MCF 10A (cell line): Measurements from ENCODE around the gene MRPS31. TPM values are rescaled to one million over a fixed set of nuclear protein-coding genes. Genes with fewer than 3 reads are reported as not detected.

Source experiments
- BruUV-seq: library from RNA; stranded (reverse); fragments of 400-500 nt; replicated peaks from 2 replicates; lab custom pipeline; 2021; lab: Mats Ljungman, UMichigan
- CTCF ChIA-PET: fragments of 300-600 bp; sonication (Branson Sonifier 250); formaldehyde crosslinking; extraction: SDS; loops from one replicate; lab custom pipeline; 2021; ENCODE audit warnings: antibody characterized with exemption, inconsistent platforms; lab: Yijun Ruan, JAX
- POLR2A ChIA-PET: fragments of 300-600, 350-650 bp; sonication (Branson Sonifier 250); formaldehyde crosslinking; extraction: SDS; loops from one replicate; lab custom pipeline; 2020; ENCODE audit warnings: antibody characterized with exemption, inconsistent platforms; lab: Yijun Ruan, JAX
- DNase-seq: peaks from one replicate; pipeline ENCODE4 v3.0.0-alpha.2; 2018; ENCODE audit not compliant: unreplicated experiment
- H3K27ac Mint-ChIP-seq: one replicate; pipeline ENCODE4 v1.8.0; 2022; ENCODE audit warnings: mild to moderate bottlenecking, low read depth, mixed read lengths; ENCODE audit not compliant: unreplicated experiment
- H3K27me3 Mint-ChIP-seq: one replicate; pipeline ENCODE4 v1.8.0; 2022; ENCODE audit warnings: mixed read lengths; ENCODE audit not compliant: insufficient read depth, unreplicated experiment
- H3K36me3 Mint-ChIP-seq: one replicate; pipeline ENCODE4 v1.8.0; 2022; ENCODE audit warnings: mild to moderate bottlenecking, moderate library complexity, mixed read lengths; ENCODE audit not compliant: insufficient read depth, unreplicated experiment
- H3K4me1 Mint-ChIP-seq: one replicate; pipeline ENCODE4 v1.8.0; 2022; ENCODE audit warnings: mixed read lengths; ENCODE audit not compliant: insufficient read depth, unreplicated experiment
- H3K4me3 Mint-ChIP-seq: one replicate; pipeline ENCODE4 v1.8.0; 2022; ENCODE audit warnings: mild to moderate bottlenecking, moderate library complexity, mixed read lengths; ENCODE audit not compliant: unreplicated experiment
- H3K9me3 Mint-ChIP-seq: one replicate; pipeline ENCODE4 v1.8.0; 2022; ENCODE audit warnings: mixed read lengths; ENCODE audit not compliant: unreplicated experiment
- CTCF ChIP-seq: fragments of 200-600 bp; IDR thresholded peaks from one replicate; pipeline ENCODE4 v1.8.0; 2022; ENCODE audit warnings: antibody characterized with exemption, mild to moderate bottlenecking; ENCODE audit not compliant: unreplicated experiment
- intact Hi-C: fragments of 100-400 bp; cut with micrococcal nuclease; formaldehyde crosslinking; loops from 2 replicates; pipeline ENCODE4 v1.14.1; 2022
- total RNA-seq: library from RNA; stranded (reverse); gene quantifications from 2 replicates; pipeline ENCODE4 v1.2.3, GENCODE V29; 2022

MRPS31 gene
- total RNA-seq, 1 experiment from 2014 or later = 19.2 TPM

GRCh38 chr13:40694426-40694825 lies 76.6 kb downstream of the MRPS31 start:
- no TSS peak for BruUV-seq
- no peaks in the 10 kb centered on the region for H3K27me3 Mint-ChIP-seq
- no peak for TF ChIP-seq CTCF
- H3K27ac Mint-ChIP-seq = no peak overlapping the region
- H3K4me1 Mint-ChIP-seq = no peaks in the 10 kb centered on the region
- H3K9me3 Mint-ChIP-seq = no peaks in the 10 kb centered on the region
- DNase-seq = no peak
- peaks cover 6% of the 10 kb centered on the region for H3K36me3 Mint-ChIP-seq
- H3K4me3 Mint-ChIP-seq = no peak overlapping the region
- intact Hi-C loops = no loop called here
- POLR2A ChIA-PET = interaction anchor here (0.6 to 0.7 kb wide), 2 partner anchors 1027 to 1552 kb away, joined by 4 to 5 read pairs; no protein-coding TSS in a partner anchor
- CTCF ChIA-PET = interaction anchor here (0.6 to 1.0 kb wide), 4 partner anchors 12 to 1082 kb away, joined by 3 to 5 read pairs (median 4); no protein-coding TSS in a partner anchor

GRCh38 chr13:40692946-40693345 lies 78.0 kb downstream of the MRPS31 start:
- Mint-ChIP-seq H3K27me3 (no peaks in the 10 kb centered on the region), H3K27ac (no peak overlapping the region), H3K9me3 (no peaks in the 10 kb centered on the region), H3K4me3 (no peak overlapping the region), H3K4me1 (no peaks in the 10 kb centered on the region), H3K36me3 (peaks cover 6% of the 10 kb centered on the region)
- no TSS peak for BruUV-seq
- intact Hi-C loops = no loop called here
- TF ChIP-seq CTCF = no peak
- DNase-seq = peak; percentile 21
- POLR2A ChIA-PET = interaction anchor here (0.6 to 0.8 kb wide), 2 partner anchors 751 to 836 kb away, joined by 3 read pairs; no protein-coding TSS in a partner anchor
- CTCF ChIA-PET = interaction anchor here (0.7 to 1.0 kb wide), 2 partner anchors 11 to 30 kb away, joined by 3 read pairs; no protein-coding TSS in a partner anchor

- TF ChIP-seq CTCF = no peak
- Mint-ChIP-seq H3K36me3 (peaks cover 6% of the 10 kb centered on the region), H3K27ac (no peak overlapping the region), H3K9me3 (no peaks in the 10 kb centered on the region), H3K4me3 (no peak overlapping the region), H3K4me1 (no peaks in the 10 kb centered on the region), H3K27me3 (no peaks in the 10 kb centered on the region)
- intact Hi-C loops = no loop called here
- POLR2A ChIA-PET = no interaction called here
- no peak for DNase-seq
- no TSS peak for BruUV-seq
- CTCF ChIA-PET = interaction anchor here (0.7 kb wide), 1 partner anchor 922 kb away, joined by 3 read pairs; no protein-coding TSS in a partner anchor
Observed at GRCh38 chr13:40688781-40689180, 82.2 kb downstream of the MRPS31 start.

- ChIA-PET CTCF (interaction anchor here (0.6 to 5.0 kb wide), 38 partner anchors 10 to 997 kb away, joined by 3 to 84 read pairs (median 4); no protein-coding TSS in a partner anchor), POLR2A (interaction anchor here (0.6 to 1.4 kb wide), 7 partner anchors 10 to 1645 kb away, joined by 3 to 10 read pairs (median 3); no protein-coding TSS in a partner anchor)
- Mint-ChIP-seq H3K4me1 (peaks cover 14% of the 10 kb centered on the region), H3K27me3 (no peaks in the 10 kb centered on the region), H3K27ac (peak overlapping the region; percentile 13), H3K9me3 (no peaks in the 10 kb centered on the region), H3K4me3 (no peak overlapping the region), H3K36me3 (no peaks in the 10 kb centered on the region)
- no TSS peak for BruUV-seq
- intact Hi-C loops = loop anchor here (2.0 to 5.0 kb wide), 5 partner anchors 615 to 998 kb away; no protein-coding TSS in a partner anchor
- TF ChIP-seq CTCF = peak; percentile 49
- DNase-seq = peak; percentile 25
Observed at GRCh38 chr13:40682449-40683240, 88.3 kb downstream of the MRPS31 start.
